Lung (tissue), 16 donors: Measurements from ENCODE around the gene TMPRSS13. TPM values are rescaled to one million over a fixed set of nuclear protein-coding genes. Genes with fewer than 3 reads are reported as not detected.
"Not testable (repeated sequence)": the region's sequence is repeated elsewhere in the genome, so short reads cannot be mapped to it uniquely, and the experiment has no call there.

Source experiments
- ATAC-seq: fragments of 200-7000 bp; cut with Tn5 transposase; one replicate; pipeline ENCODE4 v1.9.1; 2020; ENCODE audit warnings: moderate number of reproducible peaks; ENCODE audit not compliant: insufficient read depth, low FRiP score
- DNase-seq, 3 donors: peaks; one replicate each; pipeline ENCODE4 v3.0.0-alpha.2; 2013 to 2017
- H3K27ac ChIP-seq, 2 donors: one replicate each; pipeline ENCODE4 v1.5.1; 2013; ENCODE audit warnings: mild to moderate bottlenecking in 2 of 2, moderate library complexity in 2 of 2, control low read depth in 1 of 2, inconsistent platforms in 1 of 2, low read depth in 1 of 2, low read length in 1 of 2
- H3K27me3 ChIP-seq, 3 donors: one replicate each; pipeline ENCODE4 v1.5.1; 2013; ENCODE audit warnings: low read length in 2 of 3; ENCODE audit not compliant: control insufficient read depth in 3 of 3, insufficient read depth in 3 of 3
- H3K36me3 ChIP-seq, 4 donors: one replicate each; pipeline ENCODE4 v1.5.1; 2013; ENCODE audit warnings: low read length in 4 of 4, mild to moderate bottlenecking in 1 of 4, moderate library complexity in 1 of 4; ENCODE audit not compliant: control insufficient read depth in 4 of 4, insufficient read depth in 4 of 4
- H3K4me1 ChIP-seq, 5 donors: one replicate each; pipeline ENCODE4 v1.5.1; 2013; ENCODE audit warnings: low read length in 5 of 5, mild to moderate bottlenecking in 2 of 5, moderate library complexity in 1 of 5; ENCODE audit not compliant: control insufficient read depth in 5 of 5, insufficient read depth in 5 of 5
- H3K4me3 ChIP-seq: one replicate; pipeline ENCODE4 v1.5.1; 2013; ENCODE audit warnings: mild to moderate bottlenecking, control low read depth, moderate library complexity
- H3K9ac ChIP-seq, 2 donors: one replicate each; pipeline ENCODE4 v1.5.1; 2013; ENCODE audit warnings: low read length in 2 of 2, control low read depth in 1 of 2; ENCODE audit not compliant: insufficient read depth in 1 of 2
- H3K9me3 ChIP-seq, 4 donors: one replicate each; pipeline ENCODE4 v1.5.1; 2013; ENCODE audit warnings: low read length in 3 of 4, mild to moderate bottlenecking in 1 of 4, moderate library complexity in 1 of 4; ENCODE audit not compliant: control insufficient read depth in 4 of 4, insufficient read depth in 3 of 4
- WGBS, 2 donors: extraction: QIAGEN DNeasy Blood & Tissue Kit; methylation state at CpG; one replicate each; pipeline ENCODE4 v1.1.7; 2013; 5-methylcytosine and 5-hydroxymethylcytosine counted together
- long read RNA-seq, 5 donors: transcript quantifications; one replicate each; lab custom pipeline, GENCODE V29; 2026
- polyA plus RNA-seq, 2 donors: library from polyadenylated mRNA; stranded (reverse); fragments of 200-250 nt; gene quantifications; one replicate each; pipeline ENCODE4 v1.2.1, GENCODE V29; 2013
- total RNA-seq, 2 donors: library from RNA; depleted of rRNA in 1 of 2; stranded (reverse); fragments of >200 nt in 1 of 2; gene quantifications; one replicate each; pipeline ENCODE4 v1.2.1, GENCODE V29; 2014 to 2021
- TF ChIP-seq, protein P1 (sequence below): IDR thresholded peaks from 2 replicates; pipeline ENCODE4 v1.5.1; 2012; ENCODE audit warnings: mild to moderate bottlenecking; ENCODE audit errors: control extremely low read depth, extremely low read depth
- donor health status: control.
- donor health status: control.
- donor health status: Bipolar disorder and iron deficiency.
- donor health status: healthy.
- donor health status: DM: yes; HTN: yes; CAD: no.

The TMPRSS13 gene
- total RNA-seq: 1 to 10 TPM; 9.4 TPM
- polyA plus RNA-seq: 1 to 10 TPM; 5.8 to 9.1 TPM
- long read RNA-seq, donor 1, partial matches to known transcripts: 0 of 1 reads
- long read RNA-seq, donor 1, other reads (novel, unspliced or antisense): 0 of 1 reads
- long read RNA-seq, donor 2, partial matches to known transcripts: 0 of 1 reads
- long read RNA-seq, donor 2, other reads (novel, unspliced or antisense): 0 of 1 reads
- long read RNA-seq, donor 3, partial matches to known transcripts: 0 of 1 reads
- long read RNA-seq, donor 3, other reads (novel, unspliced or antisense): 0 of 1 reads
- long read RNA-seq, donor 4: 0 reads
- long read RNA-seq, donor 5, partial matches to known transcripts: 0 of 2 reads
- long read RNA-seq, donor 5, other reads (novel, unspliced or antisense): 0 of 2 reads

DNA sequence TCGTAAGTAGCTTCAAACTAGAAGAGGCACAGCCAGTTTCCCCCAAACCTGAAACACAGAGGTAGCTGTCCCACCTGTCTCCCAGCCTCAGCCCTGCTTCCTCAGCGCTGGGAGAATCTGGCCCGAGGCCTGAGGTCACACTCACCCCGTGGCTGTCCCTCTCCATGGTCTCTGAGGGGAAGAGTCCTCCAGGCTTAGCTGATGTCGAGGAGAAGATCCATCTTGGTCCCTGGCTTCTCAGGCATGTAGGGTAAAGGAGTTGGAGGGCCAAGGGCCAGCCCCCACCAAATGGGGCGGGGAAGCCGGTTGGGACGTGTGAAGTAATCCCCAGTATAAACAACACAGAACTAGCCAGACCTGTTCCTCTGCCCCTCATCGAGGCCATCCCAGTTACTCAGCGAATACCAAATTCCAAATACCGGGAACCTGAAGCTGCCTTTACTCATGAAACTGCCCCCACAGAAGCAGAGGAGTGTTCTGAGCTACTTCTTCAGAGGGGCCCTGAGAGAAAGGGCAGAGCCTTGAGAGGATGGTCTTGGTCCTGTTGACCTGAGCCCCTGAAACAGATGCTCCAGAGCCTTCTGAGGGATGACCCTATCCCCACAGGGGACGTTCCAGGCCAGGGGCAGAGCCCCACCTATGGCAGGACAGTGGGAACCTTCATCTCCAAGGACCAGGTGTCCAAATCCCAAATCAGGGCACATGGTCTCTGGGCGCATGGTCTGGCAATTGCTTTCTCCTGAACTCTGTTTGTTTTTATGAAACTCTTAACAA lies at the start of gene TMPRSS13:
TSS of gene TMPRSS13 (minus strand) at position 261 of the 774 bp plus-strand sequence. CDS start at position 166, 95 bp downstream.
- H3K27me3 ChIP-seq: no peaks in the 10 kb centered on the region
- WGBS, 2 donors: 55 to 67% methylated on average over 13 of the region's 13 CpGs
- H3K27ac ChIP-seq: peak within 1 kb of the TSS in 1 of 2 donors; percentile 67
- H3K36me3 ChIP-seq: no peaks in the 10 kb centered on the region
- H3K4me1 ChIP-seq: peaks cover 0 to 10% (median 3%) of the 10 kb centered on the region in 5 donors
- peak; percentile 72 for ATAC-seq
- TF ChIP-seq, protein P1, sequence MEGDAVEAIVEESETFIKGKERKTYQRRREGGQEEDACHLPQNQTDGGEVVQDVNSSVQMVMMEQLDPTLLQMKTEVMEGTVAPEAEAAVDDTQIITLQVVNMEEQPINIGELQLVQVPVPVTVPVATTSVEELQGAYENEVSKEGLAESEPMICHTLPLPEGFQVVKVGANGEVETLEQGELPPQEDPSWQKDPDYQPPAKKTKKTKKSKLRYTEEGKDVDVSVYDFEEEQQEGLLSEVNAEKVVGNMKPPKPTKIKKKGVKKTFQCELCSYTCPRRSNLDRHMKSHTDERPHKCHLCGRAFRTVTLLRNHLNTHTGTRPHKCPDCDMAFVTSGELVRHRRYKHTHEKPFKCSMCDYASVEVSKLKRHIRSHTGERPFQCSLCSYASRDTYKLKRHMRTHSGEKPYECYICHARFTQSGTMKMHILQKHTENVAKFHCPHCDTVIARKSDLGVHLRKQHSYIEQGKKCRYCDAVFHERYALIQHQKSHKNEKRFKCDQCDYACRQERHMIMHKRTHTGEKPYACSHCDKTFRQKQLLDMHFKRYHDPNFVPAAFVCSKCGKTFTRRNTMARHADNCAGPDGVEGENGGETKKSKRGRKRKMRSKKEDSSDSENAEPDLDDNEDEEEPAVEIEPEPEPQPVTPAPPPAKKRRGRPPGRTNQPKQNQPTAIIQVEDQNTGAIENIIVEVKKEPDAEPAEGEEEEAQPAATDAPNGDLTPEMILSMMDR: no peak
- H3K9me3 ChIP-seq: no peaks in the 10 kb centered on the region
- peak within 1 kb of the TSS; percentile 14 to 57 for H3K9ac ChIP-seq
- DNase-seq: peak; percentile 68 to 83 (median 78)
- no peak within 1 kb of the TSS for H3K4me3 ChIP-seq

- Histone ChIP-seq H3K27me3 (peaks cover 0 to under 1% (median under 1%) of the 10 kb centered on the region in 3 donors), H3K9ac (no peak overlapping the region), H3K9me3 (no peaks in the 10 kb centered on the region), H3K4me1 (peaks cover 0 to 4% (median 0%) of the 10 kb centered on the region in 5 donors), H3K4me3 (no peak overlapping the region), H3K36me3 (no peaks in the 10 kb centered on the region), H3K27ac (no peak overlapping the region)
- ATAC-seq (no peak), DNase-seq (no peak)
- 57 to 72% methylated on average over 4 of the region's 4 CpGs for WGBS, 2 donors
- TF ChIP-seq, protein P1: no peak
These were observed 49.8 kb upstream of the TMPRSS13 start for GRCh38 chr11:117978991-117979390.

- H3K9me3 ChIP-seq, H3K27ac ChIP-seq, H3K9ac ChIP-seq, H3K27me3 ChIP-seq, ATAC-seq, DNase-seq, H3K4me1 ChIP-seq, H3K4me3 ChIP-seq, H3K36me3 ChIP-seq: not testable (repeated sequence)
- WGBS, 2 donors: 94 to 95% methylated on average over 23 to 36 of the region's 36 CpGs
These were observed 49.2 kb upstream of the TMPRSS13 start for GRCh38 chr11:117978291-117978910.

GRCh38 chr11:117977612-117978264 lies 48.5 kb upstream of the TMPRSS13 start:
- H3K4me3 ChIP-seq, H3K36me3 ChIP-seq, ATAC-seq, H3K27me3 ChIP-seq, DNase-seq, H3K9ac ChIP-seq, H3K9me3 ChIP-seq, H3K4me1 ChIP-seq, H3K27ac ChIP-seq: not testable (repeated sequence)
- WGBS, 2 donors: 82 to 85% methylated on average over 23 of the region's 23 CpGs
